HTERT RPE-1 (cell line): ENCODE data around the gene PHC2.

ENCODE experiments used
- in situ Hi-C: fragments of 300-500 bp; cut with MboI; formaldehyde crosslinking; loops from 4 replicates; pipeline ENCODE4 v1.14.3; 2020; ENCODE audit warnings: low sequenced_read_pairs

PHC2 gene

GRCh38 chr1:33353531-33353930 is 77.4 kb downstream of the PHC2 start:
- in situ Hi-C loops: no loop called here

- in situ Hi-C loops: no loop called here
These were observed 79.6 kb downstream of the PHC2 start for GRCh38 chr1:33351281-33351660.

GRCh38 chr1:33350611-33351280 is 80.1 kb downstream of the PHC2 start:
- in situ Hi-C loops: no loop called here

GRCh38 chr1:33349778-33350610 is 80.9 kb downstream of the PHC2 start:
- in situ Hi-C loops: no loop called here

GRCh38 chr1:33349081-33349759 is 81.7 kb downstream of the PHC2 start:
- in situ Hi-C loops: no loop called here

- in situ Hi-C loops: no loop called here
These were observed 82.2 kb downstream of the PHC2 start for GRCh38 chr1:33348676-33349080.

- in situ Hi-C loops: no loop called here
These were observed 82.7 kb downstream of the PHC2 start for GRCh38 chr1:33348194-33348593.

GRCh38 chr1:33347650-33347992 is 83.3 kb downstream of the PHC2 start:
- in situ Hi-C loops: no loop called here

- in situ Hi-C loops: no loop called here
These were observed 83.8 kb downstream of the PHC2 start for GRCh38 chr1:33346927-33347649.

- in situ Hi-C loops: no loop called here
These were observed 84.4 kb downstream of the PHC2 start for GRCh38 chr1:33346533-33346926.

GRCh38 chr1:33344896-33345560 is 85.9 kb downstream of the PHC2 start:
- in situ Hi-C loops: no loop called here

GRCh38 chr1:33343539-33343938 is 87.4 kb downstream of the PHC2 start:
- in situ Hi-C loops: no loop called here

GRCh38 chr1:33342041-33342723 is 88.7 kb downstream of the PHC2 start:
- in situ Hi-C loops: no loop called here

- in situ Hi-C loops: no loop called here
These were observed 89.7 kb downstream of the PHC2 start for GRCh38 chr1:33341190-33341589.

- in situ Hi-C loops: no loop called here
These were observed 91.5 kb downstream of the PHC2 start for GRCh38 chr1:33339413-33339812.

GRCh38 chr1:33338440-33339211 is 92.3 kb downstream of the PHC2 start:
- in situ Hi-C loops: no loop called here

- in situ Hi-C loops: no loop called here
These were observed 92.9 kb downstream of the PHC2 start for GRCh38 chr1:33338048-33338439.

GRCh38 chr1:33337441-33337840 is 93.5 kb downstream of the PHC2 start:
- in situ Hi-C loops: no loop called here

GRCh38 chr1:33336580-33336979 is 94.3 kb downstream of the PHC2 start:
- in situ Hi-C loops: no loop called here
